ENCODE data around the gene PCGF5. TPM values are rescaled to one million over a fixed set of nuclear protein-coding genes. Genes with fewer than 3 reads are reported as not detected.

PCGF5 gene
- total and polyA plus RNA-seq, 4 donors: 18.9 to 55.5 (median 32.2) TPM

- TF ChIP-seq REST (IDR thresholded peaks at IDR 0.05) (no peak), JUND (IDR thresholded peaks at IDR 0.05) (no peak)
Observed at GRCh38 chr10:91250341-91250740, 29.9 kb downstream of the PCGF5 start (continued).

GRCh38 chr10:91251430-91252056, 31.1 kb downstream of the PCGF5 start:
- H3K9ac ChIP-seq (ENCODE audit: low read depth in 1 of 2, low read length in 2 of 2): no peak overlapping the region
- TF ChIP-seq CTCF (IDR thresholded peaks at IDR 0.05; ENCODE audit: low read depth, low read length, missing input control): peak; percentile 96
- TF ChIP-seq RAD21 (IDR thresholded peaks at IDR 0.05): peak; percentile 98
- no peak for TF ChIP-seq FOXA2 (IDR thresholded peaks at IDR 0.05)
- no peak for TF ChIP-seq ATF3 (IDR thresholded peaks at IDR 0.05)
- no peak for TF ChIP-seq GABPA (IDR thresholded peaks at IDR 0.05 in 1 of 2, conservative IDR thresholded peaks at IDR 0.05 in 1 of 2)
- no peak for TF ChIP-seq HNF4G (IDR thresholded peaks at IDR 0.05)
- no peak for TF ChIP-seq YY1 (IDR thresholded peaks at IDR 0.05)
- TF ChIP-seq REST (IDR thresholded peaks at IDR 0.05): no peak
- no peaks in the 10 kb centered on the region for H3K9me3 ChIP-seq (ENCODE audit: control insufficient read depth in 4 of 4, low read length in 3 of 4)
- no peaks in the 10 kb centered on the region for H3K27me3 ChIP-seq (ENCODE audit: control insufficient read depth in 4 of 4, insufficient read depth in 4 of 4, low read length in 3 of 4)
- no peak overlapping the region for H3K27ac ChIP-seq (ENCODE audit: low read depth in 1 of 2, low read length in 2 of 2)
- peak; percentile 45 for DNase-seq (ENCODE audit: low spot score)
- H3K36me3 ChIP-seq (ENCODE audit: control insufficient read depth in 4 of 4, insufficient read depth in 3 of 4, low read depth in 1 of 4, low read length in 3 of 4): peaks cover 2 to 26% (median 20%) of the 10 kb centered on the region in 4 donors
- peaks cover 0 to 3% (median 0%) of the 10 kb centered on the region in 4 donors for H3K4me1 ChIP-seq (ENCODE audit: control insufficient read depth in 4 of 4, insufficient read depth in 4 of 4, low read length in 3 of 4)
- no peak overlapping the region for H3K4me3 ChIP-seq (ENCODE audit: low read depth in 1 of 3, low read length in 3 of 3)

- 95% methylated on average over 4 of the region's 4 CpGs for WGBS
Observed at GRCh38 chr10:91253300-91253699, 32.8 kb downstream of the PCGF5 start.

More at GRCh38 chr10:91253300-91253699, 32.8 kb downstream of the PCGF5 start:
- Histone ChIP-seq H3K4me1 (ENCODE audit: control insufficient read depth in 4 of 4, insufficient read depth in 4 of 4, low read length in 3 of 4) (no peaks in the 10 kb centered on the region), H3K9ac (ENCODE audit: low read depth in 1 of 2, low read length in 2 of 2) (no peak overlapping the region), H3K27ac (ENCODE audit: low read depth in 1 of 2, low read length in 2 of 2) (no peak overlapping the region), H3K27me3 (ENCODE audit: control insufficient read depth in 4 of 4, insufficient read depth in 4 of 4, low read length in 3 of 4) (no peaks in the 10 kb centered on the region), H3K9me3 (ENCODE audit: control insufficient read depth in 4 of 4, low read length in 3 of 4) (no peaks in the 10 kb centered on the region), H3K36me3 (ENCODE audit: control insufficient read depth in 4 of 4, insufficient read depth in 3 of 4, low read depth in 1 of 4, low read length in 3 of 4) (peaks cover 2 to 26% (median 20%) of the 10 kb centered on the region in 4 donors), H3K4me3 (ENCODE audit: low read depth in 1 of 3, low read length in 3 of 3) (no peak overlapping the region)
- no peak for DNase-seq (ENCODE audit: low spot score)
- no peak for TF ChIP-seq RXRA (IDR thresholded peaks at IDR 0.05)
- no peak for TF ChIP-seq HNF4A (conservative IDR thresholded peaks at IDR 0.05)
- TF ChIP-seq REST (IDR thresholded peaks at IDR 0.05): no peak
- no peak for TF ChIP-seq HNF4G (IDR thresholded peaks at IDR 0.05)
- TF ChIP-seq FOXA2 (IDR thresholded peaks at IDR 0.05): no peak
- no peak for TF ChIP-seq RAD21 (IDR thresholded peaks at IDR 0.05)
- TF ChIP-seq CTCF (IDR thresholded peaks at IDR 0.05; ENCODE audit: low read depth, low read length, missing input control): no peak
- no peak for TF ChIP-seq TAF1 (conservative IDR thresholded peaks at IDR 0.05)

All from liver (tissue), 9 donors.